ENCODE results near the gene SETDB1. TPM values are rescaled to one million over a fixed set of nuclear protein-coding genes. Genes with fewer than 3 reads are reported as not detected.

Gene SETDB1
- total and polyA plus RNA-seq, 2 of the 13 experiments (the other 11 are each of a cell fraction or from before 2014, with no cell fraction given) = 33.1 to 34.6 TPM

DNA sequence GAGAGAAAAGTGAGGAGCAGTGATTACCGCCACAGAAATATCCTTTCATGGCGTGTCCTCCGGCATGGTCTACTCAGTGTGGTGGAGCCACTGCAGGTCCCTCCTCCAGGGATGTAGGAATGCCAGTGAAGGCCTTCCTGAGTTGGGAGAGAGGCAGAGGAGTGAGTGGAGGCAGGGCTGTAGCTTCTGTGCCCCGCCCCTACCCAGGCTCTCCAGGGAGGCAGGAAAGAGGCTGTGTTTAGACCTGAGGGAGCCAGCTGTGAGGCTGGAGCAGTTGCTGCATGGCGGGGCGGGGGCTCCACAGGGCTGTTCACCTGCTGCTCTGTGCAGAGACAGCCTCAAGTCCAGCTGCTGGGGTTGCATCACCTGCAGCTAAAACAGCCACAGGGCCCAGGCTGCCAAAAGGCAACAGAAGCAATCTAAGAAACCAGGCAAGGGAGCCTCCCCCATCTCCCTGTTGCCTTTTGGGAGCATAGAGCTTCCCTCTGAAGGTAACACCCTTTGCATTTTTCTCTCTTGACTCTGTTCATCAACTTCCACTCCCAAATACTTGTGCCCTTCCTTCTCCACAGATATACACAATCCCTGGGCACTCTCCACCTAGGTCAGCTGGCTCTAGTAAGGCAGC is 55.1 kb downstream of the SETDB1 start (continued):
- TF ChIP-seq, protein P1, sequence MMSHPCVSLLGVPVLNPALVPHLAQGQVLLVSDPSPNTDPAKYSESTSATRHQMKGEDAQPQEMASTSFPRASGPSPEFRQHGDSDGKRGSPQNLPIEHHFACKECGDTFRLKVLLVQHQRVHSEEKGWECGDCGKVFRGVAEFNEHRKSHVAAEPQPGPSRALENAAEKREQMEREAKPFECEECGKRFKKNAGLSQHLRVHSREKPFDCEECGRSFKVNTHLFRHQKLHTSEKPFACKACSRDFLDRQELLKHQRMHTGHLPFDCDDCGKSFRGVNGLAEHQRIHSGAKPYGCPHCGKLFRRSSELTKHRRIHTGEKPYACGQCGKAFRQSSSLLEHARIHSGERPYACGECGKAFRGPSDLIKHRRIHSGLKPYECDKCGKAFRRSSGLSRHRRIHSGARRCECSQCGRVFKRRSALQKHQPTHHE (CRISPR knock-in tag; IDR thresholded peaks at IDR 0.05; ENCODE audit: borderline replicate concordance) = no peak
- TF ChIP-seq ZIK1 (CRISPR knock-in tag; IDR thresholded peaks at IDR 0.05; ENCODE audit: borderline replicate concordance, low read depth) (no peak), EEA1 (CRISPR knock-in tag; IDR thresholded peaks at IDR 0.05; ENCODE audit: borderline replicate concordance) (no peak), NCOA5 (CRISPR knock-in tag; IDR thresholded peaks at IDR 0.05) (no peak), RBFOX2 (IDR thresholded peaks at IDR 0.05; ENCODE audit: low read depth, low read length) (peak; percentile 48; the same call in 1 of the 2 replicates), ZNF546 (CRISPR knock-in tag; conservative IDR thresholded peaks at IDR 0.05) (no peak), KDM1A (CRISPR knock-in tag; IDR thresholded peaks at IDR 0.05) (no peak), IRX3 (CRISPR knock-in tag; IDR thresholded peaks at IDR 0.05; ENCODE audit: borderline replicate concordance, low read depth) (no peak)
- TF ChIP-seq, protein P2, sequence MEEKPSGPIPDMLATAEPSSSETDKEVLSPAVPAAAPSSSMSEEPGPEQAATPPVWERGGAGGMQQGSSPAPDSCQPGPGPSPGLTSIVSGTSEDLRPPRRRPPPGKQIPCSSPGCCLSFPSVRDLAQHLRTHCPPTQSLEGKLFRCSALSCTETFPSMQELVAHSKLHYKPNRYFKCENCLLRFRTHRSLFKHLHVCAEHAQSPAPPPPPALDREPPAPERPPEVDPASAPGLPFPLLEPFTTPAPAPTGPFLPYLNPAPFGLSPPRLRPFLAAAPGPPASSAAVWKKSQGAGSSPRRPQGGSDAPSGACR (CRISPR knock-in tag; IDR thresholded peaks at IDR 0.05) = no peak
- TF ChIP-seq, protein P3, sequence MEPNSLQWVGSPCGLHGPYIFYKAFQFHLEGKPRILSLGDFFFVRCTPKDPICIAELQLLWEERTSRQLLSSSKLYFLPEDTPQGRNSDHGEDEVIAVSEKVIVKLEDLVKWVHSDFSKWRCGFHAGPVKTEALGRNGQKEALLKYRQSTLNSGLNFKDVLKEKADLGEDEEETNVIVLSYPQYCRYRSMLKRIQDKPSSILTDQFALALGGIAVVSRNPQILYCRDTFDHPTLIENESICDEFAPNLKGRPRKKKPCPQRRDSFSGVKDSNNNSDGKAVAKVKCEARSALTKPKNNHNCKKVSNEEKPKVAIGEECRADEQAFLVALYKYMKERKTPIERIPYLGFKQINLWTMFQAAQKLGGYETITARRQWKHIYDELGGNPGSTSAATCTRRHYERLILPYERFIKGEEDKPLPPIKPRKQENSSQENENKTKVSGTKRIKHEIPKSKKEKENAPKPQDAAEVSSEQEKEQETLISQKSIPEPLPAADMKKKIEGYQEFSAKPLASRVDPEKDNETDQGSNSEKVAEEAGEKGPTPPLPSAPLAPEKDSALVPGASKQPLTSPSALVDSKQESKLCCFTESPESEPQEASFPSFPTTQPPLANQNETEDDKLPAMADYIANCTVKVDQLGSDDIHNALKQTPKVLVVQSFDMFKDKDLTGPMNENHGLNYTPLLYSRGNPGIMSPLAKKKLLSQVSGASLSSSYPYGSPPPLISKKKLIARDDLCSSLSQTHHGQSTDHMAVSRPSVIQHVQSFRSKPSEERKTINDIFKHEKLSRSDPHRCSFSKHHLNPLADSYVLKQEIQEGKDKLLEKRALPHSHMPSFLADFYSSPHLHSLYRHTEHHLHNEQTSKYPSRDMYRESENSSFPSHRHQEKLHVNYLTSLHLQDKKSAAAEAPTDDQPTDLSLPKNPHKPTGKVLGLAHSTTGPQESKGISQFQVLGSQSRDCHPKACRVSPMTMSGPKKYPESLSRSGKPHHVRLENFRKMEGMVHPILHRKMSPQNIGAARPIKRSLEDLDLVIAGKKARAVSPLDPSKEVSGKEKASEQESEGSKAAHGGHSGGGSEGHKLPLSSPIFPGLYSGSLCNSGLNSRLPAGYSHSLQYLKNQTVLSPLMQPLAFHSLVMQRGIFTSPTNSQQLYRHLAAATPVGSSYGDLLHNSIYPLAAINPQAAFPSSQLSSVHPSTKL (CRISPR knock-in tag; IDR thresholded peaks at IDR 0.05) = peak; percentile 23; the same call in 1 of the 2 replicates
- TF ChIP-seq, protein P4, sequence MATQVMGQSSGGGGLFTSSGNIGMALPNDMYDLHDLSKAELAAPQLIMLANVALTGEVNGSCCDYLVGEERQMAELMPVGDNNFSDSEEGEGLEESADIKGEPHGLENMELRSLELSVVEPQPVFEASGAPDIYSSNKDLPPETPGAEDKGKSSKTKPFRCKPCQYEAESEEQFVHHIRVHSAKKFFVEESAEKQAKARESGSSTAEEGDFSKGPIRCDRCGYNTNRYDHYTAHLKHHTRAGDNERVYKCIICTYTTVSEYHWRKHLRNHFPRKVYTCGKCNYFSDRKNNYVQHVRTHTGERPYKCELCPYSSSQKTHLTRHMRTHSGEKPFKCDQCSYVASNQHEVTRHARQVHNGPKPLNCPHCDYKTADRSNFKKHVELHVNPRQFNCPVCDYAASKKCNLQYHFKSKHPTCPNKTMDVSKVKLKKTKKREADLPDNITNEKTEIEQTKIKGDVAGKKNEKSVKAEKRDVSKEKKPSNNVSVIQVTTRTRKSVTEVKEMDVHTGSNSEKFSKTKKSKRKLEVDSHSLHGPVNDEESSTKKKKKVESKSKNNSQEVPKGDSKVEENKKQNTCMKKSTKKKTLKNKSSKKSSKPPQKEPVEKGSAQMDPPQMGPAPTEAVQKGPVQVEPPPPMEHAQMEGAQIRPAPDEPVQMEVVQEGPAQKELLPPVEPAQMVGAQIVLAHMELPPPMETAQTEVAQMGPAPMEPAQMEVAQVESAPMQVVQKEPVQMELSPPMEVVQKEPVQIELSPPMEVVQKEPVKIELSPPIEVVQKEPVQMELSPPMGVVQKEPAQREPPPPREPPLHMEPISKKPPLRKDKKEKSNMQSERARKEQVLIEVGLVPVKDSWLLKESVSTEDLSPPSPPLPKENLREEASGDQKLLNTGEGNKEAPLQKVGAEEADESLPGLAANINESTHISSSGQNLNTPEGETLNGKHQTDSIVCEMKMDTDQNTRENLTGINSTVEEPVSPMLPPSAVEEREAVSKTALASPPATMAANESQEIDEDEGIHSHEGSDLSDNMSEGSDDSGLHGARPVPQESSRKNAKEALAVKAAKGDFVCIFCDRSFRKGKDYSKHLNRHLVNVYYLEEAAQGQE (IDR thresholded peaks at IDR 0.05; ENCODE audit: borderline replicate concordance in 1 of 2, low read depth in 1 of 2, low read length in 2 of 2) = no peak
- TF ChIP-seq, protein P5, sequence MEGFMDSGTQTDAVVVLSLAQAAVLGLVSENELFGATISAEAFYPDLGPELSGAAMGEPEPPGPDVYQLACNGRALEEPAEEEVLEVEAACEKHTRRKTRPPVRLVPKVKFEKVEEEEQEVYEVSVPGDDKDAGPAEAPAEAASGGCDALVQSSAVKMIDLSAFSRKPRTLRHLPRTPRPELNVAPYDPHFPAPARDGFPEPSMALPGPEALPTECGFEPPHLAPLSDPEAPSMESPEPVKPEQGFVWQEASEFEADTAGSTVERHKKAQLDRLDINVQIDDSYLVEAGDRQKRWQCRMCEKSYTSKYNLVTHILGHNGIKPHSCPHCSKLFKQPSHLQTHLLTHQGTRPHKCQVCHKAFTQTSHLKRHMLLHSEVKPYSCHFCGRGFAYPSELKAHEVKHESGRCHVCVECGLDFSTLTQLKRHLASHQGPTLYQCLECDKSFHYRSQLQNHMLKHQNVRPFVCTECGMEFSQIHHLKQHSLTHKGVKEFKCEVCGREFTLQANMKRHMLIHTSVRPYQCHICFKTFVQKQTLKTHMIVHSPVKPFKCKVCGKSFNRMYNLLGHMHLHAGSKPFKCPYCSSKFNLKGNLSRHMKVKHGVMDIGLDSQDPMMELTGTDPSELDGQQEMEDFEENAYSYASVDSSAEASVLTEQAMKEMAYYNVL (CRISPR knock-in tag; IDR thresholded peaks at IDR 0.05; ENCODE audit: borderline replicate concordance) = no peak
- TF ChIP-seq, protein P6, sequence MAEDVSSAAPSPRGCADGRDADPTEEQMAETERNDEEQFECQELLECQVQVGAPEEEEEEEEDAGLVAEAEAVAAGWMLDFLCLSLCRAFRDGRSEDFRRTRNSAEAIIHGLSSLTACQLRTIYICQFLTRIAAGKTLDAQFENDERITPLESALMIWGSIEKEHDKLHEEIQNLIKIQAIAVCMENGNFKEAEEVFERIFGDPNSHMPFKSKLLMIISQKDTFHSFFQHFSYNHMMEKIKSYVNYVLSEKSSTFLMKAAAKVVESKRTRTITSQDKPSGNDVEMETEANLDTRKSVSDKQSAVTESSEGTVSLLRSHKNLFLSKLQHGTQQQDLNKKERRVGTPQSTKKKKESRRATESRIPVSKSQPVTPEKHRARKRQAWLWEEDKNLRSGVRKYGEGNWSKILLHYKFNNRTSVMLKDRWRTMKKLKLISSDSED (CRISPR knock-in tag; IDR thresholded peaks at IDR 0.05) = no peak
